Upper lobe of left lung (tissue), 4 donors: Measurements from ENCODE around the gene OR2A14.

Experiments used
- EP300 ChIP-seq, 4 donors: sonication (generic); formaldehyde crosslinking; IDR thresholded peaks; one replicate each; pipeline ENCODE4 v1.5.1; 2017; ENCODE audit warnings: antibody characterized with exemption in 4 of 4, control low read depth in 2 of 4
- POLR2A ChIP-seq, 4 donors: fragments of 450-650 bp; IDR thresholded peaks; one replicate each; pipeline ENCODE4 v1.5.1; 2016 to 2017; ENCODE audit warnings: antibody characterized with exemption in 4 of 4, mild to moderate bottlenecking in 2 of 4
- POLR2AphosphoS5 ChIP-seq, 2 donors: sonication (generic); formaldehyde crosslinking; IDR thresholded peaks; one replicate each; pipeline ENCODE4 v1.5.1; 2017; ENCODE audit warnings: antibody characterized with exemption in 2 of 2
- TF ChIP-seq, protein P1 (sequence below), 6 experiments: fragments of 450-650 bp in 4 of 6; fragments of 200-600 bp in 2 of 6; sonication (generic) in 2 of 6; IDR thresholded peaks; one replicate each; pipeline ENCODE4 v1.5.1; 2016 to 2019; ENCODE audit warnings: antibody characterized with exemption in 6 of 6

DNA sequence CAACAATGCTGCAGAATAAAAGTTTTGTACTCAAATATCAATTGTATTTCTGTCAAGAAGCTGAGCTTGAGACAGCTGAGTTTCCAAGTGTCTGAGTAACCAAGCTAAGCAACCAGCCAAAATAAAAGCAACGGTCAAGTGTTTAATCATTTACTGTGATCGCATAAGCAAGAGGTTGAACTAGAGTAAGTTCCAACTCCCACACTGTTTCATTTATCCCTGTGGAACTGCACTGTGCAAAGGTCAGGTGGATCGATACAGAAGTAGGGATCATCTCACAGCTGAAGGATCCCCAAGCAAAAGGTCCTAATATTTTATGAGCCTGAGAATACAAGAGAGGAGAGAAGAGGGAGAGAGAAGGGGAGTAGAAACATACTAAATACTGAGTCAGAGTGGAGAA is 21.4 kb downstream of the OR2A14 start:
- TF ChIP-seq, protein P1, sequence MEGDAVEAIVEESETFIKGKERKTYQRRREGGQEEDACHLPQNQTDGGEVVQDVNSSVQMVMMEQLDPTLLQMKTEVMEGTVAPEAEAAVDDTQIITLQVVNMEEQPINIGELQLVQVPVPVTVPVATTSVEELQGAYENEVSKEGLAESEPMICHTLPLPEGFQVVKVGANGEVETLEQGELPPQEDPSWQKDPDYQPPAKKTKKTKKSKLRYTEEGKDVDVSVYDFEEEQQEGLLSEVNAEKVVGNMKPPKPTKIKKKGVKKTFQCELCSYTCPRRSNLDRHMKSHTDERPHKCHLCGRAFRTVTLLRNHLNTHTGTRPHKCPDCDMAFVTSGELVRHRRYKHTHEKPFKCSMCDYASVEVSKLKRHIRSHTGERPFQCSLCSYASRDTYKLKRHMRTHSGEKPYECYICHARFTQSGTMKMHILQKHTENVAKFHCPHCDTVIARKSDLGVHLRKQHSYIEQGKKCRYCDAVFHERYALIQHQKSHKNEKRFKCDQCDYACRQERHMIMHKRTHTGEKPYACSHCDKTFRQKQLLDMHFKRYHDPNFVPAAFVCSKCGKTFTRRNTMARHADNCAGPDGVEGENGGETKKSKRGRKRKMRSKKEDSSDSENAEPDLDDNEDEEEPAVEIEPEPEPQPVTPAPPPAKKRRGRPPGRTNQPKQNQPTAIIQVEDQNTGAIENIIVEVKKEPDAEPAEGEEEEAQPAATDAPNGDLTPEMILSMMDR (IDR thresholded peaks at IDR 0.05), result no peak
- TF ChIP-seq EP300 (IDR thresholded peaks at IDR 0.05) (no peak), POLR2A (IDR thresholded peaks at IDR 0.05) (no peak), POLR2AphosphoS5 (IDR thresholded peaks at IDR 0.05) (no peak)
